HG02759 (cell line): ENCODE results near the gene QDPR.
"Not testable (repeated sequence)": the region's sequence is repeated elsewhere in the genome, so short reads cannot be mapped to it uniquely, and the experiment has no call there.

ENCODE experiments used
- ATAC-seq: cut with Tn5 transposase; IDR thresholded peaks from one replicate; pipeline ENCODE4 v1.9.1; 2021; ENCODE audit warnings: mild to moderate bottlenecking, moderate library complexity; ENCODE audit not compliant: unreplicated experiment

Gene QDPR

GRCh38 chr4:17511950-17512795 is at the start of gene QDPR:
QDPR (minus strand) TSS chr4:17512090; CDS start chr4:17512054, 36 bp downstream.
- ATAC-seq: peak; percentile 96

GRCh38 chr4:17561195-17561909 is 49.5 kb upstream of the QDPR start:
- no peak for ATAC-seq

- ATAC-seq: no peak
These were observed 48.3 kb upstream of the QDPR start for GRCh38 chr4:17560065-17560673.

GRCh38 chr4:17559709-17560048 is 47.8 kb upstream of the QDPR start:
- ATAC-seq: no peak

- ATAC-seq: no peak
These were observed 47.2 kb upstream of the QDPR start for GRCh38 chr4:17558941-17559708.

GRCh38 chr4:17557880-17558279 is 46.0 kb upstream of the QDPR start:
- ATAC-seq: no peak

- no peak for ATAC-seq
These were observed 44.6 kb upstream of the QDPR start for GRCh38 chr4:17556498-17556897.

- ATAC-seq: no peak
These were observed 42.7 kb upstream of the QDPR start for GRCh38 chr4:17554568-17554967.

- ATAC-seq: no peak
These were observed 40.5 kb upstream of the QDPR start for GRCh38 chr4:17552427-17552826.

- ATAC-seq: no peak
These were observed 38.7 kb upstream of the QDPR start for GRCh38 chr4:17550549-17550948.

- ATAC-seq: no peak
These were observed 34.8 kb upstream of the QDPR start for GRCh38 chr4:17546678-17547077.

GRCh38 chr4:17546222-17546621 is 34.3 kb upstream of the QDPR start:
- ATAC-seq: no peak

GRCh38 chr4:17545374-17546140 is 33.7 kb upstream of the QDPR start:
- ATAC-seq: no peak

GRCh38 chr4:17544831-17545234 is 32.9 kb upstream of the QDPR start:
- no peak for ATAC-seq

GRCh38 chr4:17544205-17544604 is 32.3 kb upstream of the QDPR start:
- ATAC-seq: no peak

- ATAC-seq: not testable (repeated sequence)
These were observed 25.2 kb upstream of the QDPR start for GRCh38 chr4:17537060-17537459.

GRCh38 chr4:17535906-17536305 is 24.0 kb upstream of the QDPR start:
- no peak for ATAC-seq

GRCh38 chr4:17535242-17535641 is 23.4 kb upstream of the QDPR start:
- no peak for ATAC-seq

- ATAC-seq: no peak
These were observed 22.8 kb upstream of the QDPR start for GRCh38 chr4:17534705-17535104.

GRCh38 chr4:17531538-17532285 is 19.8 kb upstream of the QDPR start:
- ATAC-seq: no peak
